ENCODE measurements around the gene FSHR. TPM values are rescaled to one million over a fixed set of nuclear protein-coding genes. Genes with fewer than 3 reads are reported as not detected.

FSHR gene
- total RNA-seq, 1 experiment from 2014 or later, result not detected

GRCh38 chr2:49032126-49032525 lies 122.2 kb downstream of the FSHR start:
- no peak for DNase-seq (ENCODE audit: low spot score)

GRCh38 chr2:49029406-49029805 lies 124.9 kb downstream of the FSHR start:
- DNase-seq (ENCODE audit: low spot score), result no peak

- DNase-seq (ENCODE audit: low spot score), result no peak
These were observed 126.2 kb downstream of the FSHR start for GRCh38 chr2:49028101-49028500.

GRCh38 chr2:49026706-49027105 lies 127.6 kb downstream of the FSHR start:
- no peak for DNase-seq (ENCODE audit: low spot score)

GRCh38 chr2:49021271-49021670 lies 133.0 kb downstream of the FSHR start:
- no peak for DNase-seq (ENCODE audit: low spot score)

GRCh38 chr2:49005261-49005660 lies 149.1 kb downstream of the FSHR start:
- DNase-seq (ENCODE audit: low spot score), result no peak

- DNase-seq (ENCODE audit: low spot score), result no peak
These were observed 150.2 kb downstream of the FSHR start for GRCh38 chr2:49004036-49004626.

GRCh38 chr2:49003201-49003600 lies 151.1 kb downstream of the FSHR start:
- DNase-seq (ENCODE audit: low spot score), result no peak

GRCh38 chr2:49002750-49003149 lies 151.6 kb downstream of the FSHR start:
- peak; percentile 58 for DNase-seq (ENCODE audit: low spot score)

GRCh38 chr2:49000695-49001094 lies 153.6 kb downstream of the FSHR start:
- DNase-seq (ENCODE audit: low spot score), result no peak

GRCh38 chr2:48998449-48998848 lies 155.9 kb downstream of the FSHR start:
- no peak for DNase-seq (ENCODE audit: low spot score)

- DNase-seq (ENCODE audit: low spot score), result no peak
These were observed 160.7 kb downstream of the FSHR start for GRCh38 chr2:48993576-48993975.

GRCh38 chr2:48991415-48992131 lies 162.7 kb downstream of the FSHR start:
- DNase-seq (ENCODE audit: low spot score), result no peak

- no peak for DNase-seq (ENCODE audit: low spot score)
These were observed 169.4 kb downstream of the FSHR start for GRCh38 chr2:48984922-48985321.

- DNase-seq (ENCODE audit: low spot score), result no peak
These were observed 170.8 kb downstream of the FSHR start for GRCh38 chr2:48983551-48983950.

GRCh38 chr2:48982887-48983435 lies 171.4 kb downstream of the FSHR start:
- no peak for DNase-seq (ENCODE audit: low spot score)

GRCh38 chr2:48980846-48981245 lies 173.5 kb downstream of the FSHR start:
- no peak for DNase-seq (ENCODE audit: low spot score)

GRCh38 chr2:48979691-48980090 lies 174.6 kb downstream of the FSHR start:
- DNase-seq (ENCODE audit: low spot score), result no peak

GRCh38 chr2:48978131-48978530 lies 176.2 kb downstream of the FSHR start:
- DNase-seq (ENCODE audit: low spot score), result no peak

GRCh38 chr2:48971801-48972200 lies 182.5 kb downstream of the FSHR start:
- no peak for DNase-seq (ENCODE audit: low spot score)

GRCh38 chr2:48968011-48968410 lies 186.3 kb downstream of the FSHR start:
- no peak for DNase-seq (ENCODE audit: low spot score)

GRCh38 chr2:48965204-48965603 lies 189.1 kb downstream of the FSHR start:
- DNase-seq (ENCODE audit: low spot score), result no peak

- DNase-seq (ENCODE audit: low spot score), result no peak
These were observed 193.3 kb downstream of the FSHR start for GRCh38 chr2:48961009-48961408.
